K562 (cell line): ENCODE data around the gene AFAP1. TPM values are rescaled to one million over a fixed set of nuclear protein-coding genes. Genes with fewer than 3 reads are reported as not detected.

Experiments
- ATAC-seq: fragments of 200-7000 bp; cut with Tn5 transposase; 3 replicates; pipeline ENCODE4 v1.9.1; 2020; ENCODE audit warnings: moderate library complexity
- BruUV-seq: library from RNA; stranded (reverse); fragments of 400-500 nt; replicated peaks from 2 replicates; lab custom pipeline; 2021; lab: Mats Ljungman, UMichigan
- CTCF ChIA-PET: fragments of 300-600 bp; formaldehyde crosslinking; extraction: SDS; loops from one replicate; lab custom pipeline; 2021; ENCODE audit warnings: low intra/inter-chr PET ratio; lab: Yijun Ruan, JAX
- POLR2A ChIA-PET: fragments of 300-600, 350-650 bp; sonication (Branson Sonifier 250); formaldehyde crosslinking; extraction: SDS; loops from one replicate; lab custom pipeline; 2021; ENCODE audit warnings: antibody characterized with exemption, inconsistent platforms; lab: Yijun Ruan, JAX
- DNase-seq, 4 experiments: peaks; one replicate each; pipeline versions ENCODE4 v3.0.0 to v3.0.0-alpha.2; 2011 to 2018; ENCODE audit warnings: low spot score in 3 of 4, mixed read lengths in 3 of 4; ENCODE audit errors: extremely low read depth in 1 of 4
- FAIRE-seq: peaks from 2 replicates; lab custom pipeline; 2011; peaks lifted over from hg19 to GRCh38; lab: Jason Lieb, UNC
- H2AFZ ChIP-seq: 2 replicates; pipeline ENCODE4 v1.6.0; 2011; ENCODE audit warnings: low read depth, low read length, control low read depth, inconsistent platforms
- H3K27ac ChIP-seq: fragments of 200-600 bp; 3 replicates; pipeline ENCODE4 v1.8.0; 2011; ENCODE audit warnings: low read depth, mild to moderate bottlenecking, control low read depth, inconsistent platforms, low read length, moderate library complexity, mixed read lengths; ENCODE audit errors: extremely low read depth
- H3K27me3 ChIP-seq, 2 experiments: fragments of 300-600 bp in 1 of 2; 2 replicates in 1 of 2; 3 replicates in 1 of 2; pipeline versions ENCODE4 v1.6.0 to v1.8.0; 2011; ENCODE audit warnings: inconsistent platforms in 2 of 2, low read length in 2 of 2, mild to moderate bottlenecking in 1 of 2, mixed read lengths in 1 of 2, moderate library complexity in 1 of 2; ENCODE audit not compliant: control insufficient read depth in 2 of 2, insufficient read depth in 2 of 2
- H3K36me3 ChIP-seq: fragments of 300-600 bp; 3 replicates; pipeline ENCODE4 v1.8.0; 2011; ENCODE audit warnings: mild to moderate bottlenecking, low read length, inconsistent platforms; ENCODE audit not compliant: control insufficient read depth, insufficient read depth
- H3K4me1 ChIP-seq, 2 experiments: fragments of 200-600 bp in 1 of 2; replicated peaks in 1 of 2; 2 replicates in 1 of 2; 3 replicates in 1 of 2; pipeline versions ENCODE4 v1.5.1 to v1.8.0; 2011; ENCODE audit warnings: inconsistent platforms in 2 of 2, low read length in 2 of 2, mild to moderate bottlenecking in 1 of 2, mixed read lengths in 1 of 2, moderate library complexity in 1 of 2; ENCODE audit not compliant: control insufficient read depth in 2 of 2, insufficient read depth in 2 of 2
- H3K4me2 ChIP-seq: 2 replicates; pipeline ENCODE4 v1.6.1; 2011; ENCODE audit warnings: low read length, control low read depth, inconsistent platforms, mixed read lengths; ENCODE audit not compliant: insufficient read depth
- H3K4me3 ChIP-seq: fragments of 200-600 bp; sonication (generic), shearing (Covaris generic); 2 replicates; pipeline ENCODE4 v1.5.1; 2016; ENCODE audit warnings: control low read depth, inconsistent platforms
- H3K79me2 ChIP-seq: fragments of 200-600 bp; 3 replicates; pipeline ENCODE4 v1.8.0; 2011; ENCODE audit warnings: low read length, inconsistent platforms; ENCODE audit not compliant: control insufficient read depth, insufficient read depth
- H3K9ac ChIP-seq, 2 experiments: 2 replicates each; pipeline versions ENCODE4 v1.6.0 to v1.6.1; 2011; ENCODE audit warnings: low read depth in 2 of 2, low read length in 2 of 2, control low read depth in 1 of 2, inconsistent platforms in 1 of 2, mild to moderate bottlenecking in 1 of 2, mixed read lengths in 1 of 2; ENCODE audit not compliant: insufficient read depth in 1 of 2
- H3K9me1 ChIP-seq: one replicate; pipeline ENCODE4 v1.6.0; 2011; ENCODE audit warnings: inconsistent platforms, mild to moderate bottlenecking, low read length, moderate library complexity; ENCODE audit not compliant: control insufficient read depth, insufficient read depth
- H3K9me3 ChIP-seq: replicated peaks from 2 replicates; pipeline ENCODE4 v1.5.1; 2011; ENCODE audit warnings: low read depth, low read length, inconsistent platforms; ENCODE audit not compliant: control insufficient read depth, insufficient read depth
- H4K20me1 ChIP-seq: replicated peaks from 2 replicates; pipeline ENCODE4 v1.6.1; 2011; ENCODE audit warnings: low read length, inconsistent platforms, mixed read lengths; ENCODE audit not compliant: control insufficient read depth, insufficient read depth
- FOS ChIP-seq: IDR thresholded peaks from 3 replicates; pipeline ENCODE4 v1.6.1; 2011; ENCODE audit not compliant: insufficient read length; ENCODE audit errors: extremely low read depth
- RBFOX2 ChIP-seq: fragments of 200-400 bp; formaldehyde crosslinking; IDR thresholded peaks from 2 replicates; pipeline ENCODE4 v1.6.1; 2017; ENCODE audit warnings: low read depth, mild to moderate bottlenecking, low read length, moderate library complexity
- SNIP1 ChIP-seq: fragments of 450-650 bp; IDR thresholded peaks from 2 replicates; pipeline ENCODE4 v1.7.1; 2017; ENCODE audit warnings: low read depth, mild to moderate bottlenecking
- ZEB2 ChIP-seq: fragments of 450-650 bp; IDR thresholded peaks from 2 replicates; pipeline ENCODE4 v1.6.1; 2016
- WGBS: fragments of 100-300 bp; shearing (Covaris generic); methylation state at CpG from one replicate; pipeline ENCODE4 v1.1.6; 2016; ENCODE audit warnings: low coverage, mixed read lengths; ENCODE audit not compliant: insufficient coverage; ENCODE audit errors: missing lambda C conversion rate; 5-methylcytosine and 5-hydroxymethylcytosine counted together
- in situ Hi-C: fragments of 300-500 bp; cut with MboI; formaldehyde crosslinking; loops from 4 replicates; pipeline ENCODE4 v1.15.0; 2018; ENCODE audit warnings: inconsistent platforms, mixed read lengths
- intact Hi-C: fragments of 100-400 bp; cut with micrococcal nuclease; formaldehyde crosslinking; loops from 2 replicates; pipeline ENCODE4 v1.14.2; 2022
- polyA plus RNA-seq, 8 experiments: library from polyadenylated mRNA; depleted of rRNA in 4 of 8; stranded (reverse) in 5 of 8; unstranded in 3 of 8; fragments of >200 nt; fragmentation: Nextera tagmentation in 2 of 8; fragmentation: Illumina TruSeq in 1 of 8; extraction: Ambion mirVana in 2 of 8; extraction: Trizol in 1 of 8; gene quantifications; 2 replicates each; pipeline versions ENCODE4 v1.2.1 to v1.2.3, GENCODE V29; 2011 to 2014; ENCODE audit warnings: inconsistent platforms in 1 of 8, missing spikeins in 1 of 8
- total RNA-seq, 7 experiments: library from RNA; depleted of rRNA in 6 of 7; stranded (reverse); fragments of >200 nt in 6 of 7; fragmentation: Illumina TruSeq in 2 of 7; extraction: Trizol in 2 of 7; gene quantifications; 2 replicates each; pipeline versions ENCODE4 v1.2.1 to v1.2.3, GENCODE V29; 2011 to 2021; ENCODE audit warnings: low replicate concordance in 1 of 7
- TF ChIP-seq, protein P1 (sequence below): sonication (generic); formaldehyde crosslinking; IDR thresholded peaks from 2 replicates; pipeline ENCODE4 v1.8.0; 2023; ENCODE audit warnings: mild to moderate bottlenecking, missing genetic modification reagents
- TF ChIP-seq, protein P2 (sequence below): fragments of 250-450 bp; sonication (Bioruptor Pico); IDR thresholded peaks from 2 replicates; pipeline ENCODE4 v1.8.0; 2022; ENCODE audit warnings: inconsistent platforms
- TF ChIP-seq, protein P3 (sequence below): fragments of 450-650 bp; IDR thresholded peaks from 2 replicates; pipeline ENCODE4 v1.7.0; 2016; ENCODE audit warnings: borderline replicate concordance
- TF ChIP-seq, protein P4 (sequence below), 2 experiments: fragments of 150-350 bp in 1 of 2; IDR thresholded peaks; 2 replicates each; pipeline ENCODE4 v1.6.1; 2012 to 2016; ENCODE audit warnings: low read depth in 2 of 2, low read length in 2 of 2, mild to moderate bottlenecking in 1 of 2, moderate library complexity in 1 of 2

AFAP1 gene
- total and polyA plus RNA-seq, 9 of the 15 experiments (the other 6 are each of a cell fraction or from before 2014, with no cell fraction given): 0.07 to 0.42 (median 0.12) TPM; not detected in 1

DNA sequence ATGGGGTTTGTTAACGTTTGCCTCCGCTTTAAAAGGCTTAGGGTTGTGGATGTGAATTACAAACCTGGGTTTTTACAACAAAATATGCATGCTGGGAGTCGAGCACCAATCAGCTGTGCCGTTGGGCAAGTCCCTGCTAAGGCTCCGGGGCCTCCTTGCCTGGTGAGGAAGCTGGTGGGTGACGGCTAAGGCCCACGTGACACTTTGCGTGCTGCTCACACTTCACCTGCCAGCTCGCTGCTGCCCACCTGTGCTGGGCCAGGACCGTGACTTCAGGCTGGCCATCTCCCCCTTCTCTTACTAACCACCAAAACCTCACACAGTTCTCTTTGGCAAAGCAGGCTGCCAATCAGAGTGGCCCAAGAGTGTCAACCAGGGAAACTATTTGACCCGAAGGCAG lies 178.3 kb downstream of the AFAP1 start (continued):
- TF ChIP-seq, protein P1, sequence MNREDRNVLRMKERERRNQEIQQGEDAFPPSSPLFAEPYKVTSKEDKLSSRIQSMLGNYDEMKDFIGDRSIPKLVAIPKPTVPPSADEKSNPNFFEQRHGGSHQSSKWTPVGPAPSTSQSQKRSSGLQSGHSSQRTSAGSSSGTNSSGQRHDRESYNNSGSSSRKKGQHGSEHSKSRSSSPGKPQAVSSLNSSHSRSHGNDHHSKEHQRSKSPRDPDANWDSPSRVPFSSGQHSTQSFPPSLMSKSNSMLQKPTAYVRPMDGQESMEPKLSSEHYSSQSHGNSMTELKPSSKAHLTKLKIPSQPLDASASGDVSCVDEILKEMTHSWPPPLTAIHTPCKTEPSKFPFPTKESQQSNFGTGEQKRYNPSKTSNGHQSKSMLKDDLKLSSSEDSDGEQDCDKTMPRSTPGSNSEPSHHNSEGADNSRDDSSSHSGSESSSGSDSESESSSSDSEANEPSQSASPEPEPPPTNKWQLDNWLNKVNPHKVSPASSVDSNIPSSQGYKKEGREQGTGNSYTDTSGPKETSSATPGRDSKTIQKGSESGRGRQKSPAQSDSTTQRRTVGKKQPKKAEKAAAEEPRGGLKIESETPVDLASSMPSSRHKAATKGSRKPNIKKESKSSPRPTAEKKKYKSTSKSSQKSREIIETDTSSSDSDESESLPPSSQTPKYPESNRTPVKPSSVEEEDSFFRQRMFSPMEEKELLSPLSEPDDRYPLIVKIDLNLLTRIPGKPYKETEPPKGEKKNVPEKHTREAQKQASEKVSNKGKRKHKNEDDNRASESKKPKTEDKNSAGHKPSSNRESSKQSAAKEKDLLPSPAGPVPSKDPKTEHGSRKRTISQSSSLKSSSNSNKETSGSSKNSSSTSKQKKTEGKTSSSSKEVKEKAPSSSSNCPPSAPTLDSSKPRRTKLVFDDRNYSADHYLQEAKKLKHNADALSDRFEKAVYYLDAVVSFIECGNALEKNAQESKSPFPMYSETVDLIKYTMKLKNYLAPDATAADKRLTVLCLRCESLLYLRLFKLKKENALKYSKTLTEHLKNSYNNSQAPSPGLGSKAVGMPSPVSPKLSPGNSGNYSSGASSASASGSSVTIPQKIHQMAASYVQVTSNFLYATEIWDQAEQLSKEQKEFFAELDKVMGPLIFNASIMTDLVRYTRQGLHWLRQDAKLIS: no peak
- TF ChIP-seq, protein P2, sequence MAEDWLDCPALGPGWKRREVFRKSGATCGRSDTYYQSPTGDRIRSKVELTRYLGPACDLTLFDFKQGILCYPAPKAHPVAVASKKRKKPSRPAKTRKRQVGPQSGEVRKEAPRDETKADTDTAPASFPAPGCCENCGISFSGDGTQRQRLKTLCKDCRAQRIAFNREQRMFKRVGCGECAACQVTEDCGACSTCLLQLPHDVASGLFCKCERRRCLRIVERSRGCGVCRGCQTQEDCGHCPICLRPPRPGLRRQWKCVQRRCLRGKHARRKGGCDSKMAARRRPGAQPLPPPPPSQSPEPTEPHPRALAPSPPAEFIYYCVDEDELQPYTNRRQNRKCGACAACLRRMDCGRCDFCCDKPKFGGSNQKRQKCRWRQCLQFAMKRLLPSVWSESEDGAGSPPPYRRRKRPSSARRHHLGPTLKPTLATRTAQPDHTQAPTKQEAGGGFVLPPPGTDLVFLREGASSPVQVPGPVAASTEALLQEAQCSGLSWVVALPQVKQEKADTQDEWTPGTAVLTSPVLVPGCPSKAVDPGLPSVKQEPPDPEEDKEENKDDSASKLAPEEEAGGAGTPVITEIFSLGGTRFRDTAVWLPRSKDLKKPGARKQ: no peak
- TF ChIP-seq SNIP1: no peak

DNA sequence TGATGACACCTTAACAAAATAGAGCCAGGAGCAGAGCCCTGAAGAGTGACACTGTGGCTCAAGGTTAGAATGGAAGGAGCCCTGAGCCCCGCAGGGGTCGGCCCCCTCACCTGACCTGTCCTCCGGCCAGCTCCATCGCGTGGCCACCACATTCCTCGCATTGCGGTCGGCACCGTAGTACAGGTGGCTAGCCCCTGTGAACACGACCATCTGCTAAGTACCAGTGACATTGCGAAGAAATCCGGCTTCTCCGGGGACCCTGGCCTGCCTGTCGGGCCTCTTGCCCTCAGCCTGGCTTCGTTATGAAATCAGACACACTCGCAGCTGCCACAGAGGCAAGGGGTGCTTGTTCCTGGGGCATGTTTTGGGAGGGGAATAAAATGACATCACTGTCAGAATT lies 179.0 kb downstream of the AFAP1 start:
- TF ChIP-seq, protein P3, sequence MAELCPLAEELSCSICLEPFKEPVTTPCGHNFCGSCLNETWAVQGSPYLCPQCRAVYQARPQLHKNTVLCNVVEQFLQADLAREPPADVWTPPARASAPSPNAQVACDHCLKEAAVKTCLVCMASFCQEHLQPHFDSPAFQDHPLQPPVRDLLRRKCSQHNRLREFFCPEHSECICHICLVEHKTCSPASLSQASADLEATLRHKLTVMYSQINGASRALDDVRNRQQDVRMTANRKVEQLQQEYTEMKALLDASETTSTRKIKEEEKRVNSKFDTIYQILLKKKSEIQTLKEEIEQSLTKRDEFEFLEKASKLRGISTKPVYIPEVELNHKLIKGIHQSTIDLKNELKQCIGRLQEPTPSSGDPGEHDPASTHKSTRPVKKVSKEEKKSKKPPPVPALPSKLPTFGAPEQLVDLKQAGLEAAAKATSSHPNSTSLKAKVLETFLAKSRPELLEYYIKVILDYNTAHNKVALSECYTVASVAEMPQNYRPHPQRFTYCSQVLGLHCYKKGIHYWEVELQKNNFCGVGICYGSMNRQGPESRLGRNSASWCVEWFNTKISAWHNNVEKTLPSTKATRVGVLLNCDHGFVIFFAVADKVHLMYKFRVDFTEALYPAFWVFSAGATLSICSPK: no peak
- TF ChIP-seq, protein P4, sequence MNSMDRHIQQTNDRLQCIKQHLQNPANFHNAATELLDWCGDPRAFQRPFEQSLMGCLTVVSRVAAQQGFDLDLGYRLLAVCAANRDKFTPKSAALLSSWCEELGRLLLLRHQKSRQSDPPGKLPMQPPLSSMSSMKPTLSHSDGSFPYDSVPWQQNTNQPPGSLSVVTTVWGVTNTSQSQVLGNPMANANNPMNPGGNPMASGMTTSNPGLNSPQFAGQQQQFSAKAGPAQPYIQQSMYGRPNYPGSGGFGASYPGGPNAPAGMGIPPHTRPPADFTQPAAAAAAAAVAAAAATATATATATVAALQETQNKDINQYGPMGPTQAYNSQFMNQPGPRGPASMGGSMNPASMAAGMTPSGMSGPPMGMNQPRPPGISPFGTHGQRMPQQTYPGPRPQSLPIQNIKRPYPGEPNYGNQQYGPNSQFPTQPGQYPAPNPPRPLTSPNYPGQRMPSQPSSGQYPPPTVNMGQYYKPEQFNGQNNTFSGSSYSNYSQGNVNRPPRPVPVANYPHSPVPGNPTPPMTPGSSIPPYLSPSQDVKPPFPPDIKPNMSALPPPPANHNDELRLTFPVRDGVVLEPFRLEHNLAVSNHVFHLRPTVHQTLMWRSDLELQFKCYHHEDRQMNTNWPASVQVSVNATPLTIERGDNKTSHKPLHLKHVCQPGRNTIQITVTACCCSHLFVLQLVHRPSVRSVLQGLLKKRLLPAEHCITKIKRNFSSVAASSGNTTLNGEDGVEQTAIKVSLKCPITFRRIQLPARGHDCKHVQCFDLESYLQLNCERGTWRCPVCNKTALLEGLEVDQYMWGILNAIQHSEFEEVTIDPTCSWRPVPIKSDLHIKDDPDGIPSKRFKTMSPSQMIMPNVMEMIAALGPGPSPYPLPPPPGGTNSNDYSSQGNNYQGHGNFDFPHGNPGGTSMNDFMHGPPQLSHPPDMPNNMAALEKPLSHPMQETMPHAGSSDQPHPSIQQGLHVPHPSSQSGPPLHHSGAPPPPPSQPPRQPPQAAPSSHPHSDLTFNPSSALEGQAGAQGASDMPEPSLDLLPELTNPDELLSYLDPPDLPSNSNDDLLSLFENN (IDR thresholded peaks at IDR 0.05; ENCODE audit: low read depth in 2 of 2, low read length in 2 of 2): no peak
- TF ChIP-seq RBFOX2 (0 out of 2 replicates have a peak, but pooled peaks have one; percentile 17), ZEB2 (no peak), FOS (no peak)
- TF ChIP-seq, all 486 proteins: peak for 1
- no peak for DNase-seq
- WGBS: 45% methylated on average over 16 of the region's 16 CpGs
- ChIA-PET CTCF (interaction anchor here (0.5 kb wide), 1 partner anchor 42 kb away, joined by 4 read pairs; no protein-coding TSS in a partner anchor), POLR2A (no interaction called here)
- H2AFZ ChIP-seq: no peak overlapping the region
- BruUV-seq: no TSS peak
- H3K79me2 ChIP-seq: peaks cover 33% of the 10 kb centered on the region
- no peak overlapping the region for H3K4me3 ChIP-seq
- peaks cover 0 to 35% of the 10 kb centered on the region in 2 experiments; a peak in 3 of 5 replicates for H3K4me1 ChIP-seq
- H3K9ac ChIP-seq: peak overlapping the region in 1 of 2 experiments; percentile 31; a peak in 1 of 4 replicates
- intact Hi-C loops (no loop called here), in situ Hi-C loops (no loop called here)
- H4K20me1 ChIP-seq: peaks cover 10% of the 10 kb centered on the region; the same call in 1 of the 2 replicates
- peaks cover 8% of the 10 kb centered on the region; the same call in 1 of the 3 replicates for H3K36me3 ChIP-seq
- ATAC-seq: no peak
- H3K27ac ChIP-seq: no peak overlapping the region
- H3K4me2 ChIP-seq: no peak overlapping the region
- FAIRE-seq: no peak
- no peaks in the 10 kb centered on the region for H3K27me3 ChIP-seq
- H3K9me1 ChIP-seq: no peaks in the 10 kb centered on the region
- no peaks in the 10 kb centered on the region; the same call in 1 of the 2 replicates for H3K9me3 ChIP-seq
